HL-60/S4 (cell line): ENCODE measurements around the gene EML4.

Experiments used
- in situ Hi-C: fragments of 300-500 bp; cut with MboI; formaldehyde crosslinking; loops from 2 replicates; pipeline ENCODE4 v1.14.3; 2022; ENCODE audit warnings: low sequenced_read_pairs

EML4 gene

GRCh38 chr2:42293019-42293418 lies 123.9 kb downstream of the EML4 start:
- in situ Hi-C loops: no loop called here

GRCh38 chr2:42296226-42296625 lies 127.1 kb downstream of the EML4 start:
- in situ Hi-C loops: no loop called here

- in situ Hi-C loops: no loop called here
Measured at GRCh38 chr2:42297322-42297936, 128.3 kb downstream of the EML4 start.

GRCh38 chr2:42298132-42298531 lies 129.0 kb downstream of the EML4 start:
- in situ Hi-C loops: no loop called here

- in situ Hi-C loops: no loop called here
Measured at GRCh38 chr2:42298996-42299754, 130.0 kb downstream of the EML4 start.

GRCh38 chr2:42300527-42300926 lies 131.4 kb downstream of the EML4 start:
- in situ Hi-C loops: no loop called here

GRCh38 chr2:42303252-42303651 lies 134.1 kb downstream of the EML4 start:
- in situ Hi-C loops: no loop called here

GRCh38 chr2:42304059-42304713 lies 135.0 kb downstream of the EML4 start:
- in situ Hi-C loops: no loop called here

GRCh38 chr2:42307180-42307579 lies 138.0 kb downstream of the EML4 start:
- in situ Hi-C loops: no loop called here

GRCh38 chr2:42309366-42309765 lies 140.2 kb downstream of the EML4 start:
- in situ Hi-C loops: no loop called here

GRCh38 chr2:42310007-42310515 lies 140.9 kb downstream of the EML4 start:
- in situ Hi-C loops: no loop called here

GRCh38 chr2:42312106-42312505 lies 143.0 kb downstream of the EML4 start:
- in situ Hi-C loops: no loop called here

- in situ Hi-C loops: no loop called here
Measured at GRCh38 chr2:42314892-42315468, 145.8 kb downstream of the EML4 start.

GRCh38 chr2:42315844-42316470 lies 146.8 kb downstream of the EML4 start:
- in situ Hi-C loops: no loop called here

- in situ Hi-C loops: no loop called here
Measured at GRCh38 chr2:42316910-42317309, 147.8 kb downstream of the EML4 start.

- in situ Hi-C loops: no loop called here
Measured at GRCh38 chr2:42317486-42317885, 148.3 kb downstream of the EML4 start.

- in situ Hi-C loops: no loop called here
Measured at GRCh38 chr2:42317945-42318344, 148.8 kb downstream of the EML4 start.

- in situ Hi-C loops: no loop called here
Measured at GRCh38 chr2:42319265-42319664, 150.1 kb downstream of the EML4 start.

GRCh38 chr2:42321452-42322064 lies 152.4 kb downstream of the EML4 start:
- in situ Hi-C loops: no loop called here

- in situ Hi-C loops: no loop called here
Measured at GRCh38 chr2:42324244-42324643, 155.1 kb downstream of the EML4 start.

GRCh38 chr2:42324949-42325348 lies 155.8 kb downstream of the EML4 start:
- in situ Hi-C loops: no loop called here
